Activated CD4-positive, alpha-beta T cell treated with anti-CD3 and anti-CD28 coated beads for 4 hours (primary cell): ENCODE measurements around the gene CCDC148.

ENCODE experiments used
- DNase-seq, 2 donors: peaks; one replicate each; pipeline ENCODE4 v3.0.0-alpha.2; 2020

CCDC148 gene

DNA sequence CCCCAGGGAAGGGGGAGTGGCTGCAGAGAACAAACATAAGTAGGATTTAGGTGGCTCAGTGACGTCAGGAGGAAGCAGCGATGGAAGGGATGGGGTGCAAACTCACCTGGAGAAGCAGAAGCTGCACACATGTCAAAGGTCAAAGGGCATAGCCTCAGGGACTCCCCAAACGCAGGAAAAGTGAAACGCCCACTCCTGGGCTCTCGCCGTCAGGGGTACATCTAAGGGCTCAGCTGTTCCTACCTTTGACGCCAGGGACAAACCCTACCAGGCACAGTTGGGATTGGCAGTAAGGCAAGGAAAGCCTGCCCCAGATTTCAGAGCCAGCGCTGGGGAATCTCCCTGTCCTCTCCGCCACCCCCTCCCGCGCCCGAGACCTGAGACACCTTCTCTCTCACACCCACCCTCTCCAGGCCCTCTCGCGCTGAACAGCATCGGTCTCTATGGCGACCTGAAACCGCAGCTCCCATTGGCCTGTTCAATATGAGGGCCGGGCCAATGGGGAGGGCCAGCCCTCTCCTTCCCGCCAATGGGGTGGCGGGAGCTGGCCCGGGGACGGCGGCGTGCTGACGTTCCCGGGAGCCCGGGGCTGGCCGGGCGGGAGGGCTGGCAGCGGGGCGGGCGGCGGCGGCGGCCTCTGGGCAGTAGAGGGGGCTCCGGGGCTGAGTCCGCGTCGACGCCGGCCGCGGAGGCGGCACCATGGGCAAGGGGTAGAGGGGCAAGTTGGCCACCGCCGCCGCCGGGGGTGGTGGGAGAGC, at the start of gene CCDC148, which contains the start of gene PKP4:
CCDC148 (minus strand) TSS at position 445 of the 758 bp plus-strand sequence; CDS start at position 131, 314 bp downstream.
PKP4 (plus strand) TSS at position 644 of the 758 bp plus-strand sequence. CDS start 76,233 bp downstream, outside the sequence.
- DNase-seq = peak; percentile 90

DNA sequence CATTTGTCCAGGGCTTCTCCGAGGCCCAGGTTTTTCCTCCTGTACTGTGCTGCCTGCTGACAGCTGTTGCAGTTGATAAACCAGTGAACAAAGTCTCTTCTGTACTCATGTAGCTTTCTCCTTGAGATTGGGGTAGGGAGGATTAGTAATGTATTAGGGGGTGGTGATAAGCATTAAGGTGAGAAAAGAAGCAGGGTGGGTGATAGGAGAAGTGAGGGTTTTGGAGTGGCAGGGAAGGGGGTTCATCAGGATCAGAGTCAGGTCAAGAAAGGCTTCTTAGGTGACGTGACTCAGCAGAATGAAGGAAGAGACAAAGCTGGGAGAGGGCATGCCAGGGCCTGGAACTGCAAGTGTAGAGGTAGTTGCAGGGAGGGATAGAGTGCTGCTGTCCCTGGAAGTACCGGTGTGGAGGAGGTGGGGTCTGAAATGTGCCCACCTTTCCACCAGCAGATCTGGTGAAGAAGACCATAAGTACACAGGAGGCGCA, 48.9 kb upstream of the CCDC148 start:
- no peak for DNase-seq

DNA sequence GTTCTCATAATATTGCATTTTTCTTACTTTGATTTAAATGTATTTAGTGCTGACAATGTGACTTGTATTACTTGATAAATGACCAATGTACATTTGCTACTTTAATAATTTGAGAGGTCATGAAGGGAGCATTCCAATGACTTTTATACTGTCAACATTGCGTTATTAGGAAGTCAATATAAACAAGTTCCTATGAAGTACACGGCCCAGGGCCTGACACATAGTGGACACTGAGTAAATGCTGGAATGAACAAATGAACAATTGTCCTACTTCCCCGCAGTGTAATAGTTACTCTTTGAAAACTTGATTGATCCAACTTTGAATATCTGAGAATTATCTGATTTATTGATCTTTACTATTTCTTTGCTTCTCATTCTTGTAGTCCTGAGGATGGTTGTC, 47.5 kb upstream of the CCDC148 start:
- DNase-seq = no peak

DNA sequence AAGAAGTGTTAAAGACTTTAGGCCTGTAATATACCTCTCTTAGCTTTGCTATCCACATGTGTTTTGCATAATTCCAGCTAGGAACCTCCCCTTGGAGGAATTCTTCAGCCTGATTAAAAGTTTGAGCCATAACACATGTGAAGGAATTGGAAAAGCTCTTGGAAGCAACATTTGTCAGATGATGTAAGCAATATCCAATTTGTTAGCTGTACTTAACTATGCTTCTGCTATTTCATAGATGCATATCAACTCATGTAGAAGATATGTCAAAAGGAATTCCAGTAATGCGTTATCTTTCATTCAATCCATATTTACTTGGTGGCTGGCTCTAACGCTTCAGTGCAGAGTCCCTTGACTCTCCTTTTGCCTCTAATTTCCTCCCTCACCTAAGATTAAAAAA, 46.4 kb upstream of the CCDC148 start:
- no peak for DNase-seq

DNA sequence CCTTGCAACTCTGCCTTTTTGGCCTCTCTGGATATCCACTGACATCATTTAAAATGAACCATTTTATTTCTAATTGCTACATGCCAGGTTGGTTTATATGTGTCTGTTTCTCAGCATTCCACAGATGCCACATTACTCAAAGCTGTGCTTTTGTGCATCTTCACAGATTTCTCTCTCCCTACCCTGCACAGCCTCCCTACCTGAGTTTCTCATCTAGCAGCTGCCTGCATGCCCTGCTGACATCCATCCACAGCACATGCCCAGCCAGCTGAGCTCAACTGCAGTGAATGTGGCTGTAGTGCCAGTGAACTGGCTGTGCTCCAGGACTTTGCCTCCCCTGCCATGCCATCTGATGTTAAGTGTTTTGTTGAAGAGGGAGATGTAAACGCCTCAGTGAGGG, 44.7 kb upstream of the CCDC148 start:
- DNase-seq = no peak

DNA sequence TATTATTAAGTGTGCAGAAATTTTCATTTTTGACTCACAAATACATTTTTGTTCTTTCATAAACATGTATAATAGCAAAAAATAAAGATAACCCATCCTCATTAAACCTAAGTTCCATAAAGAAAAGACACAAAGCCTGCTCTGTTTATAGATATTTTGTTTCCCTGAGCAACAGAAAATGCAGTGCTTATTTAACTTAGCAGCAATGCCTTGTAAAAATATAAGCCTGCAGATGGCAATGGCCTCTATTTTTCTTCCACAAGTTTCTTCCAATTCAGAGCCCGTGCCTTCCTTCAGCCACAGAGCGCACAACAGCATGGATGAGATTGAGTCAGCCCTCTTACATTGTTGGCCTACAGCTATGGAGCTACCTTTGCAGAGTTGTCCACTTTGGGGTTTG, 43.8 kb upstream of the CCDC148 start:
- DNase-seq = no peak

DNA sequence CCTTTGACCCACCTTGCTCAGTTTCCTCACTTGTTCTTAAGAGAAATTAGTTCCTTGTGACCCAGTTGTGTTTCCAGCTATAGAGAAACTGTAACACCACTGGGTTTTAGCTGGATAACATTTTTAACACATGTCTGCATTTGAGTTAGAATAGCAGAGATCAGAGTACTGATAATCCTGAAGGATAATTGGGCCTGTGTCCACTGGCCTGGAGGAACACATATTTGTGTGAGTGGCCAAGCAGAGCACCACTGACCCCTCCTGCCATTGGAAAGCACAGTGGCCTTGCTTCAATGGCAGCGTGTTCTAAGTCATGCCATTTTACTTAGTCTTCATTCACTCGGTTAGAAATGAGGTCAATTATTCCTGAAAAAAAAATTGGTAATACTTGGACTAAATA, 42.8 kb upstream of the CCDC148 start:
- DNase-seq = no peak

DNA sequence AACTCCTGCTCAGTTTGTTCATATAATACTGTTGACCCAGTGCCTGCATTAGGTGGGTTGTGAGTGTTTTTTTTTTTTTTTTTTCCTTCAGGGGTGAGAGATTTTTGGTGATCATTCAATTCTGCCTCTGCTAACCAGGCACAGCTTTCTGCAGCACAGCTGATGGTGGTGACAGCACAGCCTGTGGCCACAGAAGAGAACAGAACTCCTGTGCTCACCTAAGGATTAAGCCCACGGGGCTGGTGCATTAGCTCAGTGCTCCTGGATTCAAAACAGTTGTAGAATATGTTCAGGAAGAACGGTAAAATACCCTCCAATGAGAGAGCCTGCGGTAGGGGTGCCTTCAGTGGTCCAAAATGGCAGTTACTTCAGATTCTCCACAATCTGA, 42.2 kb upstream of the CCDC148 start:
- no peak for DNase-seq

DNA sequence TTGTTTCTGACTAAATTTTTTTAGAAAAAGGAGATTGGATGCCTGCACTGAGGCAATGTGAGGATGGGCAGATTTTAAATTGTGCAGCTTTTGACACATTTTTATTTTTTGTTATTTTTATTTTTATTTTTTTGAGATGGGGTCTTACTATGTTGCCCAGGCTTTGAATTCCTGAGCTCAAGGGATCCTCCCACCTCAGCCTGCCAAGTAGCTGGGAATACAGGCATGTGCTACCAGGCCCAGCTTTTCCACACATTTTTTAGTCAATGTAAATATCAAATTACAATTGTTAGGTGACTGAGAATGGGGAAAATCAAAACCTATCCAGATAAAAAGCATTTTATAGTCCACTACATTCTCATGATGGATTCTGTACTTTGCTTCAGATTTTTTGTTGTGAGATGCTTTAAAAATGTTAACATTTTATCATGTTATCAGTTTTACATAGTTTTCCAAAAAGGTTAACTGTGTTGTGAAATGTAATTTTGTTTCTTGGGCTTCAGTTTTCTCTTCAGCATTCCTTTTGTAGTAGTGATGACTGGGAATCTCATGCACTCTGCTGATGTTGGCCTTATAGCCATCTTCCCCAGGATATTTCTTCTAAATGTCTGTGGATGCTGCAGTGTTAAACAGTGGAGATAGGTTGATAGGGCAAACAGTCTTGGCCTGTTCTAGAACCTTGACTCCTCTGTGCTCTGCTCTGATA, 41.6 kb upstream of the CCDC148 start:
- DNase-seq = no peak

DNA sequence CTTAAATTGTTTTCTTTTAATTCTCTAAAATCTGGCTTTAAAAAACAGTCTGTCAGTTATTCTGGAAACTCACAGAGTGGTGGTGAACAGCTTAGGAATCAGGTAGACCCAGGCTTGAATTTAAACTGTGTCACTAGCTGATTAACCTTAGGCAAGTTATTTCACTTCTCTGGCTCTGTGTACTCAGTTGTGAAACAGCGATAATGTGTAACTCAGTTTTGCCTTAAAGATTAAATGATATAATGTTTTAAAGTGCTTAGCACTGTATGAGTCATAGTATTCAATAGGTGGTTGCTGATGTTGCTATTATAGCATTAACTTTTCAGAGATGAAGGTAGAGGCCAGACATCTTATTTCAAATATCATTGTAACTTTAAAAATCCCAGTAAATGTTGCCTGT, 40.9 kb upstream of the CCDC148 start:
- no peak for DNase-seq

DNA sequence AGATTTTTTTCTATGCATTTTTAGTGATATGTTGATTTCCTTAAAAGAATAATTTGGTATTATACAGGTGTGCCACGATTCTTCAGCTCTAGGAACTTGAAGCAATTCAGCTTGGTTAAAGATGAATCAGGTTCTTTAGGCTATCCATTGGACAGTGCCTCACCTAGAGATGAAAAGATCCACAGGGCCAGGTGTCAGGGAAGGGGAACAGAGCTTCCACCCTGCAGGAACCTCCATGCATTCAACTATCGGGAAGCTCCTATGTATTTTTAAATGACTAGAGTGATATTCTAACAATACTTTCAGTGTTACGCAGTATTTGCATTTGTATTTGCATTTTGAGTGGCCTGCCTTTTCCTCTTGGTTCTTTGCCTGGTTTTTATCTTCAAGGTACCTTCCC, 40.4 kb upstream of the CCDC148 start:
- DNase-seq = no peak

DNA sequence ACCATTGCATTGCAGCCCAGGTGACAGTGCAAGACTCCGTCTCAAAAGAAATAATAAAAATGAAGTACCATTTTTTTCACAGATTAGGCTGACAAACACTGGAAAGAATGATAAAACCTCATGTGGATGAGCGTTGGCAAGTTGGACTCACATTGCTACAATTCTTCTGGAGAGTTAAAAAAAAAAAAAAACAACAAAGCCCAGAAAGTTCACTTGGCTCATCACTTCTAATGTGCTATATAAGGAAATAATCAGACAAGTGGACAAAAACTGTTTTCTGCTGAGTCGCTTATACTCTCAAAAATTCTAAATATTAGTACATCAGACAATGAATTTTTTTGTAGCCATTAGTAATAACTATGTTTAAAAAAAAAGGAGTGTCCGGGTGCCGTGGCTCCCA, 38.6 kb upstream of the CCDC148 start:
- DNase-seq = no peak

DNA sequence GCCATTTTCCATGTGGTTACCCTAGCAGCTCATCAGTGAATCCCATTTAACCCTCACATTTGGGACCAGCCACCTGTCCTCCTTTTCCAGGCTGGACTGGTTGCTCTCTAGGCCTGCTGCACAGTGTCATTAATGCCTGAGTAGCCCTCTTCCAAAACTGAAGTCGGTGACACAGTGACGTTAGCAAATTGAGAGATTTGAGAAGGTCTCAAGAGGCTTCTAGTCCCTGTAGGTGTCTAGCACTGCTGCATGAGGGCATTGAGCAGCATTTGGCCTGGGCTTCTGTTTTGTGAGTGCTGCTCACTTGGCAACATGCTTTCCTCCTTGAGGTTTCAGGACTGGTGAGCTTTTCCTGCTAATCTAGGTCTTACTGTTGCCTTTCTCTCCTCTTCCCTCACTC, 36.9 kb upstream of the CCDC148 start:
- DNase-seq = no peak

DNA sequence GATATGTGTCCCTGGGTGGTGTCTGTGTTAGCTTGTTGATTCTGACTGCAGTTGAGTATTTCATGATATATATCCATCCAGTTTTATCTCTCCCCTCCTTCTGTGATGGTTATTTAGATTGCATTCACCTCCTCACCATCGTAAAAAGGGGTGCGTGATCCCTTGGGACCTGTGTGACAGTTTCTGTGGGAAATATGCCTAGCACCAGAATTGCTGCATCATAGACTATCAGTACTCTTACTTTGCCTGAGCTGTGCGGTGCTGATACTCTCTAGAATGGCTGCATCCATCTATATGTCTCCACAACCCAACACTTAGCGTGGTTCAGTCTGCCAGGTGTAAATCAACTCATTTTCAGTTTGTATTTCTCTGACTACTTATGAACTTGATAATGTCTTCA, 34.5 kb upstream of the CCDC148 start:
- no peak for DNase-seq

DNA sequence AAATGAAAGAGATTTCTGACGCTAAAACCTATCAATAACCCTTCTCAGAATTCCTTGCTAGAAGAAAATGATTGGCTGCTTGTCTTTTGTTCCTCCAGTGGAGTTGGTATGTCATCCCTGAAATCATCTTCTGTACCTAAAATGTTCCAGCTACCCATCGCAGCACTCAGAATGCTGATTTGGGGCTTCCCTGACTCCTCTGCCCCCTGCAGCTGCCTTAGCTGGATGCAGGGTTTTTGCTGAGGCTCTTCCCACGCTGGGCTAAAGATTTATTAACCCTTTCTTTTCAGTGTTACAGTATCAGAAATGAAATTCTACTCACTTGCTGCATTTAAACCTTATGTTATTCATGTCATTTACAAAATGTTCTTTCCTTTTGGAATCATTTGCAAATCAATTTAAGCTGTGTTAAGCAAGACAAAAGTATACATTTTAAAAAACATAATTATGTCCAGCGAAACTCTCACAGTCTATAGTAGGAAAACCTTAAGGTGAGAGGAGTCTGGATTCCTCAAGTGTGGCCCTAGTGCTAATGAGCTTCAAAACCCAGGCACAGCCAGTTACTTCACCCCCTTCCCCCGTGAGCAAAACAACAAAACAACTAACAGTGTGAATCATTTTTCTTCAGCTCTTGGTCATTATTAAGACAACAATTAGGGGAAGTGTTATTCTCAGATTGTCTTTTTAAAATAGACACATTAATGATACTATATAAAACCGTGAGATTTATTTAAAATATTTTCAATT, 33.0 kb upstream of the CCDC148 start:
- no peak for DNase-seq

DNA sequence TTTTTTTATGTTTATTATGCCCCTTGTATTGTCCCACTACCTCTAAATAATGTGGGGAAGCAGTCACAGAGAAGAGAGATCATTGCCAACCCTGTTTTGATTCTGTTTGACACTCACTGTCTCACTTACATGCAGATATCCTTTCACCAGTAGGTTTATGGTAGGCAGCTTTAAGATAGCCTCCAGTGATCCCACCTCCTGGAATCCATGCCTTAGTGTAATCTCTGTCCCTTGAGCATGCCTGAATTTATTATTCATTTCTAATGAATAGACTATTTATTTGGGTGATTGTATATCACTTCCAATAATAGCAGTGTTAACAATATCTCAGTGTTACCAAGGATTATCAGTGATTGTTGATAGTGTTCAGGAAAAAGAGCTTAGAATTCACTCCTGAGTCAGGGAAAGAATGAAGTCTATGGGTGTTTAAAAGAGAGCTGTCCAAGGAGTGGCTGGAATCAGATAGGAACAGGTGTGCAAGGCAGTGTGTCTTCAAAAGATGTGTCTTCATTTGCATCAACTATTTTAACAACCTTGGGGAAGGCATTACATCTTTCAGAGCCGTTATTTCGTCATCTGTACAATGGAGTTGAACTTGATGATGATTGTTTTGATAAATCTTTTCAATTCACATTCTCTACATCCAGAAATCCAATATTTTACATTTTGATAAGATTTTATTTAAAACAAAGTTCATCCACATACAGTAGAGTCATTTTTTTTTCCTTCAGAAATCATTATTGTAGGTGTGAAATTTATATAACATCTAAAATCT, 32.1 kb upstream of the CCDC148 start:
- no peak for DNase-seq

DNA sequence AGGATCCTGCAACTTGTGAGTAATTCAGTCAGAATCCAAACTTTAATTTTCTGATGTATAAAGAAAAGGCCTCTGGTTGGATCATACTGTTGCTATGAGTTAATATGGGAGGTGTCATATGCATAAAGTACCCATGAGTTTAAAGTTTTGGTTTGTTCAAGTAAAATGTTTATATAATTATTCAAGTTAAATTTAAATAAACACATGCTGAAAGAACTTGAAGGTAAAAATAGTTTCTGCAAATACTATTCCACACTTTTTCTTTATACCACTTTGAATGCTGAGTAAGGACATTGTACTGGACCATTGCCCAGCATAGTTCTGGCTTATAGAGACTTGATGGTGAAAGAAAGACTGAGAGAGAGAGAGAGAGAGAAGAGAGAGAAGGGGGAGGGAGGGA, 30.9 kb upstream of the CCDC148 start:
- no peak for DNase-seq

DNA sequence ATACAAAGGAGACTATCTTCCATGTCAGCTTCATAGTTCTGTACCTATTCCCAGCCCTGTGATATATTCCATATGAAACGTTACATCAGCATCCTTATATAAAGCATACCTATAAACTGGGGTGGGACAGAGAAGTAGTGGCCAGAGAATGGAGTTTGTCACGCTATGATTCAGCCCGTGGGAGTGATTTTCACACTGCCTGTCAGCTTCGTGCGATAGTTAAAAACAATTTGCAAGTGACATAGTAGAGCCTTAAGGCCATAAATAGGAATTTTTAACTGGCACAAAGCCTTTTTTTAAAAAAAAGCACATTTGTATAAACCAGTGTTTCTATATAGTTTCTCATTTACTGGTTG, 30.4 kb upstream of the CCDC148 start:
- DNase-seq = no peak

DNA sequence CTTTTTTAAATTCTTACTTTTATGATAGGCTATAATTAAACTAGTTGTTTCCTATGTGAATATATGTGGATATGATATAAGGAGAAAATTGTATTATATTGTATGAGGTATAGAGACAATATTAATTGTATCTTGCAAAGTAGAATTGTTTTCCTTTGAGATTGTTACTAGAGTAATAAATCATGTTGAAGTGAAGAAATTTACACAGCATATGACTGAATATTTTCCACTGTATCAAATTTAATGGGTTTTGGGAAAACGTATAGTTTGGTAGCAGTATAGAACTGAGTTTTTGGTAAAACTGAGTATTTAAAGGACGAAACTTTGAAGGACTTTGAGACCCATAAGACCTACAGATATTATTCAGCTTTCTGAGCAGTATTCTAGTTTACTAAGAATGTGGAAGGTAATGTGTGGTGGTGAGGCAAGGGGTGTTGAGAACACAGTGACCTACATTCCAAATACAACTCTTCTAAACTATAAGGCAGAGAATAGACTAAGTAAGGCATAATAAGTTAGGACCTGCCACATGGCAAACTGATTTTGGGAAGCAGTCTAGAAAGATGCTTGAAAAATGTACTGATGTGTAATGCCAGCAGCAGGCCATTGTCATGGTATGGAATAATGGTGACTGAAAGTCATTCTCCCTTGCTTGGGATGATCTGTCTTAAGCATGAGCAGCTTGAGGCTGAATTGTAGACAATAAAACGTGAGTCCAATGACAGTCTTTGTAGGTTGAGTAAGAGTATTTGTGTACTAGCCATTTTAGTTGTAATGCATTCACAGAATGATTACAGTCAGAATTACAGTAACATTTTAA, 29.8 kb upstream of the CCDC148 start:
- no peak for DNase-seq

DNA sequence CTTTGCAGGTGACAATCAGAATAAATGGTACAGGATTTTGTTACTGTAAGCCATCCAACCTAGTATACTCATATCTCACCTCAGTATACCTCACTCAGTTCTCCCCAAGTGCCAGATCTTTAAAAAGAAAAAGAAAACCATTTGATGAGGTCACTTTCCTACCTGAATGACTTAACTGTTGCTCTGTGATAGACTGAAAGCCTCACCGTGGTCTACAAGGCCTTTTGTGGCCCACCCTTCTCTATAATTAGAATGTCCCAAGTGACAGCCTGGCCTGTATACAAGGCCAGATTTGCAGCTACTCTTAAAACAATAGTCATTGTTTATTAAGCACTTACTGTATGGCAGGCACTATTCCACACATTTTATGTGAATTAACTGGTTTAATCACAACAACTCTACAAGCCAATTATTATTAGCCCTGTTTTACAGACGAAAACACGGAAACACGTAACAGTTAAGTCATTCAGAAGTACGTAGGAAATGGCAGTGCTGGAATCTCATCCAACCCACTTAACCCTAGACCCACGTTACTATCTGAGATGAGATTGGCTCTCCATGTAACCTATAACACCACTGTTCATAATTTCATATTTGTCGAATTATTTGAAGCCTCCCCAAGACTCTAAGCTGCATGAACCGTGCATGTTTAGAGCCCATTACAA, 28.5 kb upstream of the CCDC148 start:
- no peak for DNase-seq

DNA sequence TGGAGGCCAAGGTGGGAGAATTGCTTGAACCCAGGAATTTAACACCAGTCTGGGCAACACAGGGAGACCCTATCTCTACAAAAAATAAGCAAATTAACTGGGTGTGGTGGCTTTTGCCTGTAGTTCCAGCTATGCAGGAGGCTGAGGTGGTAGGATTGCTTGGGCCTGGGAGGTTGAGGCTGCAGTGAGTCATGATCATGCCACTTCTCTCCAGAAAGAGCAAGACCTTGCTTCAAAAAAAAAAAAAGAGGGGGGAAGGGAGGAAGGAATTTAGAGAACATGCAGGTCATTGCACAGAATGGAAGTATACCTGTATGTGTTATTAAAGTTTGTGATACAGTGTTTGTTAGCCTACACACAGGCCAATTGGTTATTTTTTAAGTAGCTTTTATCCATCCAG, 26.0 kb upstream of the CCDC148 start:
- no peak for DNase-seq
